Neural progenitor cell (in vitro differentiated cells): ENCODE data around the gene XPNPEP2. TPM values are rescaled to one million over a fixed set of nuclear protein-coding genes. Genes with fewer than 3 reads are reported as not detected.

Experiments used
- DNase-seq: peaks from one replicate; pipeline ENCODE4 v3.0.0-alpha.2; 2016; ENCODE audit warnings: low spot score
- H2AFZ ChIP-seq: fragments of 200-600 bp; sonication (generic); replicated peaks from 2 replicates; pipeline ENCODE4 v1.6.1; 2016; ENCODE audit warnings: antibody characterized with exemption
- H3F3A ChIP-seq: fragments of 200-600 bp; sonication (generic); 2 replicates; pipeline ENCODE4 v1.6.1; 2016; ENCODE audit warnings: antibody characterized with exemption, low read depth
- H3K27ac ChIP-seq: fragments of 200-600 bp; sonication (generic); 2 replicates; pipeline ENCODE4 v1.5.1; 2016; ENCODE audit warnings: mild to moderate bottlenecking
- H3K27me3 ChIP-seq: fragments of 200-600 bp; sonication (generic); 2 replicates; pipeline ENCODE4 v1.6.1; 2016; ENCODE audit warnings: mild to moderate bottlenecking, moderate library complexity
- H3K36me3 ChIP-seq: fragments of 200-600 bp; sonication (generic); 2 replicates; pipeline ENCODE4 v1.5.1; 2016
- H3K4me1 ChIP-seq: fragments of 200-600 bp; sonication (generic); 2 replicates; pipeline ENCODE4 v1.6.1; 2016; ENCODE audit warnings: mixed run types
- H3K4me2 ChIP-seq: fragments of 200-600 bp; sonication (generic); 2 replicates; pipeline ENCODE4 v1.6.1; 2016
- H3K4me3 ChIP-seq: fragments of 200-600 bp; sonication (generic); 2 replicates; pipeline ENCODE4 v1.5.1; 2016
- H3K79me2 ChIP-seq: fragments of 200-600 bp; sonication (generic); 2 replicates; pipeline ENCODE4 v1.6.1; 2016; ENCODE audit warnings: low read depth
- H3K9ac ChIP-seq: fragments of 200-600 bp; sonication (generic); 2 replicates; pipeline ENCODE4 v1.6.1; 2016
- H3K9me3 ChIP-seq: fragments of 200-600 bp; sonication (generic); 2 replicates; pipeline ENCODE4 v1.5.1; 2016; ENCODE audit warnings: low read depth
- H4K20me1 ChIP-seq: fragments of 200-600 bp; sonication (generic); 2 replicates; pipeline ENCODE4 v1.6.1; 2016; ENCODE audit warnings: low read depth
- H3K27ac Mint-ChIP-seq: 3 replicates; pipeline ENCODE4 v1.8.0; 2021; ENCODE audit warnings: mixed read lengths
- H3K27me3 Mint-ChIP-seq: 2 replicates; pipeline ENCODE4 v1.8.0; 2022; ENCODE audit warnings: low read depth, mild to moderate bottlenecking, inconsistent platforms, moderate library complexity, mixed read lengths; ENCODE audit not compliant: insufficient read depth
- H3K36me3 Mint-ChIP-seq: 3 replicates; pipeline ENCODE4 v1.8.0; 2021; ENCODE audit warnings: mixed read lengths
- H3K4me1 Mint-ChIP-seq: 3 replicates; pipeline ENCODE4 v1.8.0; 2021; ENCODE audit warnings: mixed read lengths
- H3K4me3 Mint-ChIP-seq: 3 replicates; pipeline ENCODE4 v1.8.0; 2021; ENCODE audit warnings: mild to moderate bottlenecking, moderate library complexity, mixed read lengths
- H3K9me3 Mint-ChIP-seq: 3 replicates; pipeline ENCODE4 v1.8.0; 2020; ENCODE audit warnings: mixed read lengths
- EZH2 ChIP-seq: fragments of 200-600 bp; sonication (generic); IDR thresholded peaks from 2 replicates; pipeline ENCODE4 v1.6.1; 2017; ENCODE audit warnings: antibody characterized with exemption, mild to moderate bottlenecking, moderate library complexity
- EZH2phosphoT487 ChIP-seq: fragments of 200-600 bp; sonication (generic); IDR thresholded peaks from 2 replicates; pipeline ENCODE4 v1.6.1; 2017; ENCODE audit warnings: antibody characterized with exemption
- total RNA-seq: library from RNA; depleted of rRNA; stranded (reverse); fragments of >200 nt; gene quantifications from 2 replicates; pipeline ENCODE4 v1.2.3, GENCODE V29; 2015; ENCODE audit warnings: low replicate concordance
- TF ChIP-seq, protein P1 (sequence below): fragments of 200-600 bp; sonication (generic); IDR thresholded peaks from 2 replicates; pipeline ENCODE4 v1.5.1; 2017; ENCODE audit warnings: antibody characterized with exemption, mild to moderate bottlenecking

Gene XPNPEP2
- total RNA-seq, 1 donor from 2014 or later, result 1.7 TPM

DNA sequence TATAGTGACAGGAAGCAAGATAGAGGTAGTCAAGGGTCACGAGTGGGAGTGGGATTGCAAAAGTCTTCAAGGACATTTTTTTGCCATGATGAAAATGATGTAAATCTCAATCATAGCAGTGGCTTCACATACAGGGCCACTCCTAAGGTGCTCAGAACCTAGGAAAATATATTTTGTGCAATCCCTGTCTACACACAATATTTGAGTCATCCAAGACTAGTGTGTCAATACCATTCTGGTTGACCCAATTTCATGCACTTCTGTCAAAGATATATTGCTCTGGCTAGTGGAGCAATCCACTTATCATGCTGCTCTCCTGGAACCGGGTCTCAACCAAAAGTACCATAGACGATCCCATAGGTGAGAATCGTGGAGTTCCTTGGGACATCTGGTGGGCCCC is 24.2 kb upstream of the XPNPEP2 start:
- H3K4me3 ChIP-seq, result no peak overlapping the region
- TF ChIP-seq EZH2phosphoT487 (no peak), EZH2 (no peak)
- TF ChIP-seq, protein P1, sequence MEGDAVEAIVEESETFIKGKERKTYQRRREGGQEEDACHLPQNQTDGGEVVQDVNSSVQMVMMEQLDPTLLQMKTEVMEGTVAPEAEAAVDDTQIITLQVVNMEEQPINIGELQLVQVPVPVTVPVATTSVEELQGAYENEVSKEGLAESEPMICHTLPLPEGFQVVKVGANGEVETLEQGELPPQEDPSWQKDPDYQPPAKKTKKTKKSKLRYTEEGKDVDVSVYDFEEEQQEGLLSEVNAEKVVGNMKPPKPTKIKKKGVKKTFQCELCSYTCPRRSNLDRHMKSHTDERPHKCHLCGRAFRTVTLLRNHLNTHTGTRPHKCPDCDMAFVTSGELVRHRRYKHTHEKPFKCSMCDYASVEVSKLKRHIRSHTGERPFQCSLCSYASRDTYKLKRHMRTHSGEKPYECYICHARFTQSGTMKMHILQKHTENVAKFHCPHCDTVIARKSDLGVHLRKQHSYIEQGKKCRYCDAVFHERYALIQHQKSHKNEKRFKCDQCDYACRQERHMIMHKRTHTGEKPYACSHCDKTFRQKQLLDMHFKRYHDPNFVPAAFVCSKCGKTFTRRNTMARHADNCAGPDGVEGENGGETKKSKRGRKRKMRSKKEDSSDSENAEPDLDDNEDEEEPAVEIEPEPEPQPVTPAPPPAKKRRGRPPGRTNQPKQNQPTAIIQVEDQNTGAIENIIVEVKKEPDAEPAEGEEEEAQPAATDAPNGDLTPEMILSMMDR, result no peak
- no peak for DNase-seq
- no peaks in the 10 kb centered on the region for H4K20me1 ChIP-seq
- no peaks in the 10 kb centered on the region for H3F3A ChIP-seq
- no peak overlapping the region for H2AFZ ChIP-seq
- no peaks in the 10 kb centered on the region for H3K9me3 ChIP-seq
- Mint-ChIP-seq H3K9me3 (peaks cover 6% of the 10 kb centered on the region), H3K27me3 (no peaks in the 10 kb centered on the region), H3K36me3 (no peaks in the 10 kb centered on the region), H3K4me1 (no peaks in the 10 kb centered on the region), H3K27ac (no peak overlapping the region), H3K4me3 (no peak overlapping the region)
- no peak overlapping the region for H3K27ac ChIP-seq
- H3K79me2 ChIP-seq, result no peaks in the 10 kb centered on the region
- no peaks in the 10 kb centered on the region for H3K4me1 ChIP-seq
- H3K4me2 ChIP-seq, result no peak overlapping the region
- H3K9ac ChIP-seq, result no peak overlapping the region
- no peaks in the 10 kb centered on the region for H3K27me3 ChIP-seq
- no peaks in the 10 kb centered on the region for H3K36me3 ChIP-seq

- Histone ChIP-seq H3F3A (no peaks in the 10 kb centered on the region), H3K27ac (no peak overlapping the region), H3K36me3 (no peaks in the 10 kb centered on the region), H3K27me3 (no peaks in the 10 kb centered on the region), H3K4me1 (no peaks in the 10 kb centered on the region), H3K4me2 (no peak overlapping the region), H3K4me3 (no peak overlapping the region), H3K9me3 (no peaks in the 10 kb centered on the region), H2AFZ (no peak overlapping the region), H3K79me2 (no peaks in the 10 kb centered on the region), H3K9ac (no peak overlapping the region), H4K20me1 (no peaks in the 10 kb centered on the region)
- H3K27ac Mint-ChIP-seq, result no peak overlapping the region
- DNase-seq, result no peak
- H3K9me3 Mint-ChIP-seq, result no peaks in the 10 kb centered on the region
- peaks cover 2% of the 10 kb centered on the region for H3K27me3 Mint-ChIP-seq
- H3K36me3 Mint-ChIP-seq, result no peaks in the 10 kb centered on the region
- TF ChIP-seq EZH2phosphoT487 (no peak), EZH2 (no peak)
- TF ChIP-seq, protein P1, result no peak
- no peak overlapping the region for H3K4me3 Mint-ChIP-seq
- no peaks in the 10 kb centered on the region for H3K4me1 Mint-ChIP-seq
These were observed 22.3 kb upstream of the XPNPEP2 start for GRCh38 chrX:129716507-129716906.

- TF ChIP-seq, protein P1, result no peak
- no peak for TF ChIP-seq EZH2phosphoT487
- no peak for TF ChIP-seq EZH2
- Mint-ChIP-seq H3K36me3 (no peaks in the 10 kb centered on the region), H3K27me3 (peaks cover 5% of the 10 kb centered on the region), H3K27ac (no peak overlapping the region), H3K4me3 (no peak overlapping the region), H3K9me3 (no peaks in the 10 kb centered on the region), H3K4me1 (peaks cover 3% of the 10 kb centered on the region)
- no peak for DNase-seq
- no peaks in the 10 kb centered on the region for H3K79me2 ChIP-seq
- no peak overlapping the region for H3K4me2 ChIP-seq
- no peaks in the 10 kb centered on the region for H4K20me1 ChIP-seq
- H3K4me1 ChIP-seq, result no peaks in the 10 kb centered on the region
- no peaks in the 10 kb centered on the region for H3K36me3 ChIP-seq
- H2AFZ ChIP-seq, result no peak overlapping the region
- no peak overlapping the region for H3K4me3 ChIP-seq
- no peaks in the 10 kb centered on the region for H3K27me3 ChIP-seq
- H3F3A ChIP-seq, result no peaks in the 10 kb centered on the region
- H3K9me3 ChIP-seq, result no peaks in the 10 kb centered on the region
- H3K9ac ChIP-seq, result no peak overlapping the region
- no peak overlapping the region for H3K27ac ChIP-seq
These were observed 20.9 kb upstream of the XPNPEP2 start for GRCh38 chrX:129717892-129718291.

DNA sequence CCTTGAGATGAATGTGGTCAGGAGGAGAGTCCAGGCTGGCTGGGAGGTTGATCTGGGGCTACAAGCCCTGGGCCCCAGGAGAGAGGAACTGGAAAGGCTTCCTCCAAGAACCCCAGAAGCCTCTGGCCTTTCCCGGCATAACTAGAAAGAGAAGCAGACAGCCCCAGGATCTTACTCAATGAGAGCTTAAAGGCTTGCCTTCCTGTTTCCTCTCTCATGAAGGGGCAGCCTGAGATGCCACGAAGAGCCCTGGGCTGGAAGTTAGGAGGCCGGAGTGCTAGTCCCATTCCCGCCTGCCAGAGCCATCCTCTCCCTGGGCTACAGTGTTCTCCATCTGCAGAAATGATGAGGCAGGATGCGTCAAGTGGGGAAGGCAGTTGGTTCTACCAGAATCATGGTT is 20.1 kb upstream of the XPNPEP2 start:
- H3K4me3 Mint-ChIP-seq, result no peak overlapping the region
- H3K9me3 Mint-ChIP-seq, result no peaks in the 10 kb centered on the region
- no peaks in the 10 kb centered on the region for H3K79me2 ChIP-seq
- H3K27me3 ChIP-seq, result no peaks in the 10 kb centered on the region
- H3K36me3 ChIP-seq, result no peaks in the 10 kb centered on the region
- no peak for DNase-seq
- no peaks in the 10 kb centered on the region for H3K36me3 Mint-ChIP-seq
- H3K4me1 Mint-ChIP-seq, result peaks cover 3% of the 10 kb centered on the region
- H3K9ac ChIP-seq, result no peak overlapping the region
- H3K9me3 ChIP-seq, result no peaks in the 10 kb centered on the region
- no peak overlapping the region for H2AFZ ChIP-seq
- no peak overlapping the region for H3K4me2 ChIP-seq
- H4K20me1 ChIP-seq, result no peaks in the 10 kb centered on the region
- no peak overlapping the region for H3K27ac Mint-ChIP-seq
- no peaks in the 10 kb centered on the region for H3F3A ChIP-seq
- H3K4me1 ChIP-seq, result no peaks in the 10 kb centered on the region
- H3K27ac ChIP-seq, result no peak overlapping the region
- TF ChIP-seq EZH2phosphoT487 (no peak), EZH2 (no peak)
- TF ChIP-seq, protein P1, result no peak
- H3K4me3 ChIP-seq, result no peak overlapping the region
- peaks cover 5% of the 10 kb centered on the region for H3K27me3 Mint-ChIP-seq
